ENCODE data around the gene BFSP2.

DNA sequence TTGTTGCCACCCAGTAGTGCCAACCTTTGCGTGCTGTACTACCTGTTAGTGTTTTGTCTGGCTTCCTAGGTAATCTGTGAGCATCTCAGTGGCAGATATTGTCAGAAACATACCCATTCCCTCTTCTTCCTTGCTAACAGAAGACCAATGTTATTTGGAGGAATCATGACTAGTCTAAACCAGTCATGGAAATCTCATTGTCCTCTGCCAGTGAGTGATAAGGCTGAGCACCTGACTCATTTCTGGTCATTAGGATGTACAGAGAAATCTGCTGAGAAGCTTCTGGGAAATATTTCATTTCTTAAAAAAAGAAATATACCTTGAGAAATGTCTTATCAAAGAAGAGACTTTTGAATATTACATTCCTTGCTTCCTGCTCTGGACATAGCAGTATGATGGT is 103.6 kb downstream of the BFSP2 start:
- no peak for TF ChIP-seq EZH2 (IDR thresholded peaks at IDR 0.05; ENCODE audit: borderline replicate concordance, low read length)
- TF ChIP-seq, protein P1, sequence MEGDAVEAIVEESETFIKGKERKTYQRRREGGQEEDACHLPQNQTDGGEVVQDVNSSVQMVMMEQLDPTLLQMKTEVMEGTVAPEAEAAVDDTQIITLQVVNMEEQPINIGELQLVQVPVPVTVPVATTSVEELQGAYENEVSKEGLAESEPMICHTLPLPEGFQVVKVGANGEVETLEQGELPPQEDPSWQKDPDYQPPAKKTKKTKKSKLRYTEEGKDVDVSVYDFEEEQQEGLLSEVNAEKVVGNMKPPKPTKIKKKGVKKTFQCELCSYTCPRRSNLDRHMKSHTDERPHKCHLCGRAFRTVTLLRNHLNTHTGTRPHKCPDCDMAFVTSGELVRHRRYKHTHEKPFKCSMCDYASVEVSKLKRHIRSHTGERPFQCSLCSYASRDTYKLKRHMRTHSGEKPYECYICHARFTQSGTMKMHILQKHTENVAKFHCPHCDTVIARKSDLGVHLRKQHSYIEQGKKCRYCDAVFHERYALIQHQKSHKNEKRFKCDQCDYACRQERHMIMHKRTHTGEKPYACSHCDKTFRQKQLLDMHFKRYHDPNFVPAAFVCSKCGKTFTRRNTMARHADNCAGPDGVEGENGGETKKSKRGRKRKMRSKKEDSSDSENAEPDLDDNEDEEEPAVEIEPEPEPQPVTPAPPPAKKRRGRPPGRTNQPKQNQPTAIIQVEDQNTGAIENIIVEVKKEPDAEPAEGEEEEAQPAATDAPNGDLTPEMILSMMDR (IDR thresholded peaks at IDR 0.05; ENCODE audit: low read length), result no peak
